ENCODE data around the gene TAS2R41.

TAS2R41 gene

DNA sequence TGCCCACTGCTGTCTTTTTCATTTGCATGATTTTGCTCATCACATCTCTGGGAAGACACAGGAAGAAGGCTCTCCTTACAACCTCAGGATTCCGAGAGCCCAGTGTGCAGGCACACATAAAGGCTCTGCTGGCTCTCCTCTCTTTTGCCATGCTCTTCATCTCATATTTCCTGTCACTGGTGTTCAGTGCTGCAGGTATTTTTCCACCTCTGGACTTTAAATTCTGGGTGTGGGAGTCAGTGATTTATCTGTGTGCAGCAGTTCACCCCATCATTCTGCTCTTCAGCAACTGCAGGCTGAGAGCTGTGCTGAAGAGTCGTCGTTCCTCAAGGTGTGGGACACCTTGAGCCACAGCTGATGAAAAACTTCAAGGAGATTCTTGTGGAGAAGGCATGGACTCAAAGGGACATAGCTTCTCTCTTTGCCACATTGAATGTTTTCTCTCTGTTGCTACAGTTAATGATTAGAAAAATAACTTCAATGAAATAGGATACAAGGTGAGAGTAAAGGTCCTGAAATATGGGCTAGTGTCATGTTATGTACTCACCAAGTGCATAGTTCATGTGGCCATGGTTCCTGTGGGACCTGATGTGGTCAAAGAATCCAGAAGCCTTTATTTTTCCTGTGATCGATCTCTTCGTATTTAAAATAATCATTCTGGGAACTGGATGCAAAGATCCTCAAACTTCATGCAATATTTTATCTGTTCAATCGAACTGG is 33.5 kb upstream of the TAS2R41 start:
- Histone ChIP-seq H3K36me3 (ENCODE audit: control insufficient read depth, low read depth, low read length) (no peaks in the 10 kb centered on the region), H3K27ac (ENCODE audit: low read length) (no peak overlapping the region), H3K4me3 (ENCODE audit: low read length) (no peak overlapping the region), H3K9me3 (ENCODE audit: control insufficient read depth, low read depth, low read length) (no peaks in the 10 kb centered on the region), H3K4me1 (ENCODE audit: control insufficient read depth, low read depth, low read length) (peaks cover 10% of the 10 kb centered on the region), H3K27me3 (ENCODE audit: control insufficient read depth, insufficient read depth, low read length) (no peaks in the 10 kb centered on the region), H3K9ac (ENCODE audit: low read length) (no peak overlapping the region)

DNA sequence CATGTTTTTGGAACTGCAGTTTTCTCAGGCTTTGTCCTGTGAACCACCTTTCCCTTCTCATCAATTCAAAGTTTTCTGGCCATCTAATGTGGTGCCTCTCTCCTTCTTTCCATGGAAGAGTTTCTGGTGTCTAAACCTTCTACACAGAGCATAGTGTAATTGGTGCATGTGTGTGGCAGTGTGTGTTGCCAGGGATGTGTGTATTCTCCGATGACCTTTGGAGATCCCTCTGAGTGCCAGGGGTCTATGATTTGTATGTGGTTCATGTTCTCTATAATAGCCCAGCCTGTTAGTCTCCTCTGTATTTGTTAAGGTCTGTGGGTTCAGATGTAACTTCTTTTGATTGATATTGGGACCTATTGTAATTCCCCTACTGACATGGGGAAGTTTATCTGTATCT is 32.9 kb upstream of the TAS2R41 start:
- H3K27me3 ChIP-seq (ENCODE audit: control insufficient read depth, insufficient read depth, low read length), result no peaks in the 10 kb centered on the region
- H3K36me3 ChIP-seq (ENCODE audit: control insufficient read depth, low read depth, low read length), result no peaks in the 10 kb centered on the region
- H3K9ac ChIP-seq (ENCODE audit: low read length), result no peak overlapping the region
- no peak overlapping the region for H3K27ac ChIP-seq (ENCODE audit: low read length)
- H3K4me3 ChIP-seq (ENCODE audit: low read length), result no peak overlapping the region
- H3K9me3 ChIP-seq (ENCODE audit: control insufficient read depth, low read depth, low read length), result no peaks in the 10 kb centered on the region
- peaks cover 10% of the 10 kb centered on the region for H3K4me1 ChIP-seq (ENCODE audit: control insufficient read depth, low read depth, low read length)

DNA sequence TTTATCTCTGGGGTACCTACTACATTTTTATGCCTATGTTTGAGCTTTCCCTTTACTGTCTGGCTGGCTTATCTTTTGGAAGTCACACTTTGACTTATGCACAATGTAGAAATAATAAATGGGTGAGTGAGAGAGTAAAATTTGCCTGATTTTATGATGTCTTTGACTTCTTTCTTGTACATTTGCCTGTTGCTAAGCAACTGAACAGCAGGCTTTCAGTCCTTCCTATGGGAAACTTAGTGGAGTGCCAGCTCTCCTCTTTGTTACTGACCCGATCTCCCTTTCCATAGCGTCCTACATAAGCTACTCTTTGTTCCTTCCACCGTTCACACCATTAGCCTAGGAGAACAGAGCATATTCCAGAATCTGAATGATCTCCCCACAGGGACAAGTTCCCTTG is 30.2 kb upstream of the TAS2R41 start:
- Histone ChIP-seq H3K9ac (ENCODE audit: low read length) (no peak overlapping the region), H3K4me3 (ENCODE audit: low read length) (no peak overlapping the region), H3K27ac (ENCODE audit: low read length) (no peak overlapping the region), H3K36me3 (ENCODE audit: control insufficient read depth, low read depth, low read length) (no peaks in the 10 kb centered on the region), H3K9me3 (ENCODE audit: control insufficient read depth, low read depth, low read length) (no peaks in the 10 kb centered on the region), H3K4me1 (ENCODE audit: control insufficient read depth, low read depth, low read length) (peaks cover 10% of the 10 kb centered on the region), H3K27me3 (ENCODE audit: control insufficient read depth, insufficient read depth, low read length) (no peaks in the 10 kb centered on the region)

DNA sequence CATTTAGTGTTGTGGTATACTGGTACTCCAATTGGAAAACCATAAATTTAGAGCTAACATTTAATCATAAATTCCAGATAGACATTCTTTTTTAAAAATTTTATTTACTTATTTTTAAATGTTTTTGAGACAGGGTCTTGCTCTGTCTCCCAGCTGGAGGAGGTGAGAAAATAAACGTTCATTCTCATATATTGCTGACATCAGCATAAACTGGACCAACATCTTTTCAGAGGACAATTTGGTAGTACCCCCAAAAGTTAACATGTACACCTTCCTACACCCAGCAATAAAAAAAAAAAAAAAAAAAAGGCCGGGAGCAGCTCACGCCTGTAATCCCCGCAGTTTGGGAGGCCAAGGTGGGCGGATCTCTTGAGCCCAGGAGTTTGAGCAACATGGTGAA is 29.2 kb upstream of the TAS2R41 start:
- Histone ChIP-seq H3K4me3 (ENCODE audit: low read length) (no peak overlapping the region), H3K4me1 (ENCODE audit: control insufficient read depth, low read depth, low read length) (peaks cover 10% of the 10 kb centered on the region), H3K9ac (ENCODE audit: low read length) (no peak overlapping the region), H3K27ac (ENCODE audit: low read length) (no peak overlapping the region), H3K27me3 (ENCODE audit: control insufficient read depth, insufficient read depth, low read length) (no peaks in the 10 kb centered on the region), H3K9me3 (ENCODE audit: control insufficient read depth, low read depth, low read length) (no peaks in the 10 kb centered on the region), H3K36me3 (ENCODE audit: control insufficient read depth, low read depth, low read length) (no peaks in the 10 kb centered on the region)

DNA sequence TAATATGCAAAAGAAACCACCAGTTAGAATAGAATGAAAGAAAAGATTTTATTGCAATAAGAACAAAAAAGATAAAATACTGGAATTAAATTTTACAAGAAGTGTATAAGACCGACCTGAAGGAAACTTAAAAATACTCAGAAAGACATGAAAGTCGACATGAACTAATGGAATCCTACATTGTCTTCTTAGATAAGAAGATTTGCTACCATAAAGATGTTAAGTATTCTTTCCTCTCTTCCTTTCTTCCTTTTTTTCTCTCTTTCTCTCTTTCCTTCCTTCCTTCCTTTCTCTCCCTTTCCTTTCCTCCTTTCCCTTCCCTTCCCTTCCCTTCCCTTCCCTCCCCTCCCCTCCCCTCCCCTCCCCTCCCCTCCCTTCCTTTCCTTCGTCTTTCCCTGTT is 27.9 kb upstream of the TAS2R41 start:
- H3K36me3 ChIP-seq (ENCODE audit: control insufficient read depth, low read depth, low read length), result no peaks in the 10 kb centered on the region
- H3K4me3 ChIP-seq (ENCODE audit: low read length), result no peak overlapping the region
- no peaks in the 10 kb centered on the region for H3K27me3 ChIP-seq (ENCODE audit: control insufficient read depth, insufficient read depth, low read length)
- H3K27ac ChIP-seq (ENCODE audit: low read length), result no peak overlapping the region
- H3K9ac ChIP-seq (ENCODE audit: low read length), result no peak overlapping the region
- no peaks in the 10 kb centered on the region for H3K9me3 ChIP-seq (ENCODE audit: control insufficient read depth, low read depth, low read length)
- peaks cover 10% of the 10 kb centered on the region for H3K4me1 ChIP-seq (ENCODE audit: control insufficient read depth, low read depth, low read length)

DNA sequence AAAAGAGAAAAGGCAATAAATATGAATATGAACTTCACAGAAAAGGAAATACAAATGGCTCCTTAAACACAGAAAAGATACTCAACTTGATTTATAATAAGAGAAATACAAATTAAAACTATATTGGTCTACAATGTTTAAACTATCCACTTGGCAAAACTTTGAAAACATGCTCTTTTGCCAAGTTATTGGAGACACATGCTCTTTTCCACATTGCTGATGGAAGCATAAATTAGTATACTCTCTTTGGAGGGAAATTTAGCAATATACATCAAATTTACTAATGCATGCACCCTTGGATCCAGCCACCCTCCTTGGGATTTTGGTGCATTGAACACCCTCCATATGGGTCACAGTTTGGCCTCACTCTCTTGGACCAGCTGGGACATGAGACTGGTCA is 26.6 kb upstream of the TAS2R41 start:
- Histone ChIP-seq H3K4me1 (ENCODE audit: control insufficient read depth, low read depth, low read length) (peaks cover 3% of the 10 kb centered on the region), H3K4me3 (ENCODE audit: low read length) (no peak overlapping the region), H3K9me3 (ENCODE audit: control insufficient read depth, low read depth, low read length) (no peaks in the 10 kb centered on the region), H3K27ac (ENCODE audit: low read length) (no peak overlapping the region), H3K9ac (ENCODE audit: low read length) (no peak overlapping the region), H3K27me3 (ENCODE audit: control insufficient read depth, insufficient read depth, low read length) (no peaks in the 10 kb centered on the region), H3K36me3 (ENCODE audit: control insufficient read depth, low read depth, low read length) (no peaks in the 10 kb centered on the region)

DNA sequence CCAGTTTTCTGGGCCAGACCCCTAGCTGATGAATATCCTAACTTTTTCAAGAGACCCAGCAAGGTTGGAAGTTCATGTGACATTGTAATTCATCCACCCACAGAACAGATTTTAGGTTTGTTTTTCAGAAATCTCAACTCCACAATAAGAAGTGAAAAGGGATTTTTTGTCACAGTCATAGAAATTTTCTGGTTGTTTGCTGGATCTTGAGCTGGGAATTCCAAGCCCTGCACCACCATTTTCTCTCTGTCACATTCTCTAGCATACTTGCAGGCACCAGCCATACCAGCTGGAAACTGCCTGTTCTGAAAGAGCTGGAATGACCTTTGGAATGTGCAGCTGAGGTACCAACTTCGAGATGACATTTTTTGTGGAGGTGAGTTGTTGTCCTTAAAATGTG is 25.9 kb upstream of the TAS2R41 start:
- Histone ChIP-seq H3K9me3 (ENCODE audit: control insufficient read depth, low read depth, low read length) (no peaks in the 10 kb centered on the region), H3K36me3 (ENCODE audit: control insufficient read depth, low read depth, low read length) (no peaks in the 10 kb centered on the region), H3K9ac (ENCODE audit: low read length) (no peak overlapping the region), H3K27me3 (ENCODE audit: control insufficient read depth, insufficient read depth, low read length) (no peaks in the 10 kb centered on the region), H3K4me3 (ENCODE audit: low read length) (no peak overlapping the region), H3K27ac (ENCODE audit: low read length) (no peak overlapping the region), H3K4me1 (ENCODE audit: control insufficient read depth, low read depth, low read length) (peaks cover 3% of the 10 kb centered on the region)

DNA sequence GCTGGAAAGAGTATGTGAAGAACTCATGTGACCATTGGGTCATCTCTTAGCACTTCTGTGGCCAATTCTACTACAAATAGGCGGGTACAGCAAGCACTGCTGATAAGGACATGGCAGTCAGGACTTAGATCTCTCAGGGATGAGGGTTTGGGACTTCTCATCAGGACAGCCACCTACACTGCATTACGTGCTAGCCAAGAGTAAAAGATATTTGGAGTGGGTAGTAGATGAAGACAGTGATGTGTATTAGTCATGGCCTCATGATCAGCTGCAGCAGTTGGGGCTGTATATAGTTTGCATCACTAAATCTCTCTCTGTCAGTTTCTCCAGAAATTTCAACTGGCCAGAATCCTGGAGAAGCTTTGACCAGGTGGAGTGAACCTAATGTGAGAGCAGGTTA is 25.2 kb upstream of the TAS2R41 start:
- H3K36me3 ChIP-seq (ENCODE audit: control insufficient read depth, low read depth, low read length), result no peaks in the 10 kb centered on the region
- H3K9me3 ChIP-seq (ENCODE audit: control insufficient read depth, low read depth, low read length), result no peaks in the 10 kb centered on the region
- no peaks in the 10 kb centered on the region for H3K27me3 ChIP-seq (ENCODE audit: control insufficient read depth, insufficient read depth, low read length)
- no peak overlapping the region for H3K27ac ChIP-seq (ENCODE audit: low read length)
- H3K4me1 ChIP-seq (ENCODE audit: control insufficient read depth, low read depth, low read length), result peaks cover under 1% of the 10 kb centered on the region
- H3K4me3 ChIP-seq (ENCODE audit: low read length), result no peak overlapping the region
- no peak overlapping the region for H3K9ac ChIP-seq (ENCODE audit: low read length)

DNA sequence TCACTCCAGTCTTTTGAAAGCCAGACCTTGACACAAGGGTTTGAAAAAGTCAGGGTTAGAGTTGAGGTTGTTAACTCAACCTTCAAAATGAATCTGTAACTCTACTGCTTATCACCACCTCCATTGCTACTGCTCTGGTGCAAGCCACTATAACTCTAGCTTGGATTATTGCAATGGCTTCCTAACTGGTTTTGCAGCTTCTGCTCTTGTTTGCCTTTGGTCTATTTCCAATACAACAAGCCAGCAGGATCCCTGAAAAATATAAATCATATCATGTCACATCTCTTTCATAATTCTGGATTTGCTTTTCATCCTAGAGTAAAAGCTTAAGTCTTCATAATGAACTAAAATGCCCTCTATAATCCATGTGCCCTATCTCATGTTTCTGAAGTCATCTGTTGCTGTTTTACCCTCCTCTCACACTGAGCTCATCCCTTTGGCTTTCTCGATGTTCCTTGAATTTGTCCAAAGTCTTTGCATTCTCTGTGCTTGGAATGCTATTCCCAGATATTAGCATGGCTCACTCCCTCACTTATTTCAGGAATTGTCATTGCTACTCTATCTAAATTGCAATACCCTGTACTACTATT is 23.5 kb upstream of the TAS2R41 start:
- Histone ChIP-seq H3K27me3 (ENCODE audit: control insufficient read depth, insufficient read depth, low read length) (no peaks in the 10 kb centered on the region), H3K9me3 (ENCODE audit: control insufficient read depth, low read depth, low read length) (no peaks in the 10 kb centered on the region), H3K36me3 (ENCODE audit: control insufficient read depth, low read depth, low read length) (no peaks in the 10 kb centered on the region), H3K27ac (ENCODE audit: low read length) (no peak overlapping the region), H3K4me3 (ENCODE audit: low read length) (no peak overlapping the region), H3K9ac (ENCODE audit: low read length) (no peak overlapping the region), H3K4me1 (ENCODE audit: control insufficient read depth, low read depth, low read length) (no peaks in the 10 kb centered on the region)

DNA sequence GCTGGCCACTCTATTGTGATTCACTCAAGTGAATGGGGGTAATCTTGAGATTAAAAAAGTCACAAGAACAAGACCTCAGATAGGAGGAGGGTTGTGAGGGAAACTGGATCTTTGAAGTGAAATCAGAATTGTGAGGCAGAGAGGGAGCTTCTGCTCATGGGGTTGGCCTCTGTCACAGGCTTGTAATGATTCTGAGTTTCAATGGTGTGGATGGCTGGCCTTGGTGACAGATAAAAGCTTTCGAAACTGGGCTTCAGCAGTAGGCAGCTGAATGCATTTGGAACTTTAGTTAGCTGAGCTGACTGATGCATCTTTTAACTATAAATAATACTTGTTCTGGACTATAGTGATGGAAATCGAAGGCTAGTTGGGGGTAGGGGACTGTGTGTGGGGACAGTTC is 22.2 kb upstream of the TAS2R41 start:
- H3K4me1 ChIP-seq (ENCODE audit: control insufficient read depth, low read depth, low read length), result no peaks in the 10 kb centered on the region
- no peak overlapping the region for H3K27ac ChIP-seq (ENCODE audit: low read length)
- H3K27me3 ChIP-seq (ENCODE audit: control insufficient read depth, insufficient read depth, low read length), result no peaks in the 10 kb centered on the region
- H3K4me3 ChIP-seq (ENCODE audit: low read length), result no peak overlapping the region
- H3K9ac ChIP-seq (ENCODE audit: low read length), result no peak overlapping the region
- H3K9me3 ChIP-seq (ENCODE audit: control insufficient read depth, low read depth, low read length), result no peaks in the 10 kb centered on the region
- no peaks in the 10 kb centered on the region for H3K36me3 ChIP-seq (ENCODE audit: control insufficient read depth, low read depth, low read length)

DNA sequence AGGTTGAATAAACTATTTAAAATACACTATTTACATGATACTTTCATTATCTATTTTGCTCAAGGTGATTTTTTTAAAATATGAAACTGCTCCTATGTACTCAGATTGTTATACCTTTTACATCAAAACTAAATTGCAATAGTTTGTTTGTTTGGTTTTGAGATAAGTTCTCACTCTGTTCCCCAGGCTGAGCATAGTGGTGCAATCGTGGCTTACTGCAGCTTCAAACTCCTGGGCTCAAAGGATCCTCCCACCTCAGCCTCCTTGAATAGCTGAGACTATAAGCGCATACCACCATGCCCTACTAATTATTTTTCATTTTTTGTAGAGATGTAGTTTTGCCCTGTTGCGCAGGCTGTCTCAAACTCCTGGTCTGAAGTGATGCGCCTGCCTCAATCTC is 21.7 kb upstream of the TAS2R41 start:
- no peak overlapping the region for H3K27ac ChIP-seq (ENCODE audit: low read length)

More for the DNA sequence above, 21.7 kb upstream of the TAS2R41 start:
- no peaks in the 10 kb centered on the region for H3K27me3 ChIP-seq (ENCODE audit: control insufficient read depth, insufficient read depth, low read length)
- no peaks in the 10 kb centered on the region for H3K4me1 ChIP-seq (ENCODE audit: control insufficient read depth, low read depth, low read length)
- no peak overlapping the region for H3K4me3 ChIP-seq (ENCODE audit: low read length)
- H3K9me3 ChIP-seq (ENCODE audit: control insufficient read depth, low read depth, low read length), result no peaks in the 10 kb centered on the region
- no peak overlapping the region for H3K9ac ChIP-seq (ENCODE audit: low read length)
- H3K36me3 ChIP-seq (ENCODE audit: control insufficient read depth, low read depth, low read length), result no peaks in the 10 kb centered on the region
